ENCODE data around the gene PSAPL1. TPM values are rescaled to one million over a fixed set of nuclear protein-coding genes. Genes with fewer than 3 reads are reported as not detected.

Gene PSAPL1
- total RNA-seq, 1 donor from 2014 or later: not detected

DNA sequence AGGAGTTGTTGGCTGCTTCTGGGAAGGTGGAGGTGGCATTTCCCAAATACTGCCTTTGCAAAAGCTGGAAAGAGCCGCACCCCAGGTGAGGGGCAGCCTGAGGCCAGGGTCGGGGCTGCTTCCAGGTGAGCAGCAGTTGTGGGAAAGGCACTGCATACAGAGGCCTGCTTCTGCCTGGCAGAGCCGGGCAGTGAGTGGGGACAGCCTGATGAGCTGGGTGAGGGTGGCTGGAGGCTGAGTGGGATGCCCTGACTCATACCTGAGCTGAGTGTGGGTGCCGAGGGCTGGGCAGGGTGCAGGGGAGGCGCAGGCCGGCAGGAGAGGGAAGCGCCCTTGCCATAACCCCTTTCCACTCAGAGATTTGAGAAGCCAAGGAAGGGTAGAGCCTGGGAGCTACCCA lies 6.5 kb upstream of the PSAPL1 start:
- DNase-seq (ENCODE audit: low read depth): no peak
- H3K4me3 ChIP-seq (ENCODE audit: low read depth, low read length): no peak overlapping the region
- no peak for TF ChIP-seq CTCF (conservative IDR thresholded peaks at IDR 0.05; ENCODE audit: low read depth, low read length)

DNA sequence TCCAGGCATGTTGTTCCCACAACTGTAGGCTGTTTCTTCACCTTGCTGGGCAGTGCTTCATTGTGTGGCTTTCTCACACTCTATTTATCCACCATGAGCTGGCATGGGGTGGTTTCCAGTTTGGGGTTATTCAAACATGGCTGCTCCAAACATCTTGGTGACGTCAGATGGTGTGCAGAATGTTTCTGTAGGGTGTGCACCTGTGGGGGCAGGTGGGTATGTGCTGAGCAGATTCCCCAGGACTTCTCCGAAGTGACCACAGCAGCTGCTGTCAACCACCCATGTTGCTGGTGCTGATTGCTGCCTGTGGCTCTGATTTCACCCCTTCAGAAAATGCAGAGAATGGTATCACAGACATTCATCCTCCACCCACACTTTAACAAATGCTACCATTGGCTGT lies 5.0 kb upstream of the PSAPL1 start:
- no peak for DNase-seq (ENCODE audit: low read depth)
- no peak for TF ChIP-seq CTCF (conservative IDR thresholded peaks at IDR 0.05; ENCODE audit: low read depth, low read length)
- H3K4me3 ChIP-seq (ENCODE audit: low read depth, low read length): no peak overlapping the region

DNA sequence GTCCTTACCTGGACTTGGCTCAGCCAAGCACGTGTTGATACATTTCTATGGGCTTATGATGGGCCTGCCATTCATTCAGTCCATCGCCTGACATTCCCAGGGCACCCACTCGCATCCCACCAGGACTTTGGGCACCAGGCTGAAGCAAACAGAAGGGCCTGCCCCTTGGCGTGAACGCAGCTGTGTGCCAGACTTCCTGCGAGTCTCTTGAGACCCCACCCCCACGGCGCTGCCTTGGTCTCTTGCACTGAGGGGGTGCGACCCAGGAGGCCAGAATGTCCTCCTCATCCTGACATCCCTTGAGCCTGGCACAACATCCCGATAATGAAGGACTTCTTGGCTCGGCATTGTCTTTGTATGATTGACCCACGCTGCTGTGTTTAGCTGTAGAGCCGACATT lies 1.5 kb upstream of the PSAPL1 start:
- no peak for DNase-seq (ENCODE audit: low read depth)
- H3K4me3 ChIP-seq (ENCODE audit: low read depth, low read length): no peak overlapping the region
- no peak for TF ChIP-seq CTCF (conservative IDR thresholded peaks at IDR 0.05; ENCODE audit: low read depth, low read length)

- no peak overlapping the region for H3K4me3 ChIP-seq (ENCODE audit: low read depth, low read length)
- no peak for TF ChIP-seq CTCF (conservative IDR thresholded peaks at IDR 0.05; ENCODE audit: low read depth, low read length)
- DNase-seq (ENCODE audit: low read depth): no peak
Measured at GRCh38 chr4:7435471-7436061, 836 bp upstream of the PSAPL1 start.

- H3K4me3 ChIP-seq (ENCODE audit: low read depth, low read length): no peak overlapping the region
- TF ChIP-seq CTCF (conservative IDR thresholded peaks at IDR 0.05; ENCODE audit: low read depth, low read length): no peak
- no peak for DNase-seq (ENCODE audit: low read depth)
Measured at GRCh38 chr4:7434141-7434765, 477 bp downstream of the PSAPL1 start.

- no peak for DNase-seq (ENCODE audit: low read depth)
- no peak for TF ChIP-seq CTCF (conservative IDR thresholded peaks at IDR 0.05; ENCODE audit: low read depth, low read length)
- no peak overlapping the region for H3K4me3 ChIP-seq (ENCODE audit: low read depth, low read length)
Measured at GRCh38 chr4:7433376-7434140, 1.2 kb downstream of the PSAPL1 start.

Data from epithelial cell of proximal tubule (primary cell).